ENCODE measurements around the gene TEX261.
"Not testable (repeated sequence)": the region's sequence is repeated elsewhere in the genome, so short reads cannot be mapped to it uniquely, and the experiment has no call there.

The TEX261 gene

DNA sequence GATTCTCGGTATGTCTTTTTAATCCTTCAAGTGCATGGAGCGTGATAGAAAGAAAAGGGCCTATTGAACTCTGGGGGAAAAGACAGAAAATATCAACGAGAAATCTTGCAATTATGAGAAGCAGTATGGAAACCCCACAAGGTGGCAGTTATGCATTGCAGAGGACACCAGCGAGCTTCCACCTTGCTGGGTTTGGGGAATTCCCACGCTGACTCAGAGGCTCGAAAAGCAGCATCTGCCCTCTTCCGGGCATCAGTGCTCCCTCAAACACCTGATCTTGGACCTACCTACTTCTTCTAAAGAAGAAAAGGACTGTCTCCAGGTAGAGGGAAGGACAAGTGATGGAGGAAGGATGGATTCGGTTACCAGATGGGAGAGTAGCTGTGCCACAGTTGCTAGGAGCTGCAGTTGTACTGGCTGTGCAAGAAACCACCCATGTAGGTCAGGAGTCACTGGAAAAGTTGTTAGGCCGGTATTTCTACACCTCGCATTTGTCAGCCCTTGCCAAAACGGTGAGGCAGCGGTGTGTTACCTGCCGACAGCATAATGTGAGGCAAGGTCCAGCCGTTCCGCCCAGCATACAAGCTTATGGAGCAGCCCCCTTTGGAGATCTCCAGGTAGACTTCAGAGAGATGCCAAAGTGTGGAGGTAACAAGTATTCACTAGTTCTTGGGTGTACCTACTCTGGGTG lies 29.0 kb upstream of the TEX261 start:
- not testable (repeated sequence) for H3K4me3 ChIP-seq (replicated peaks; ENCODE audit: insufficient read depth, low read length); H3K27me3 ChIP-seq (ENCODE audit: insufficient read depth, poor library complexity, severe bottlenecking); H3K27ac ChIP-seq (replicated peaks)
- DNase-seq (ENCODE audit: low read depth in 1 of 2, low spot score in 1 of 2), result peak in 1 of 2 experiments; percentile 40
- peak; percentile 4 for TF ChIP-seq CTCF (IDR thresholded peaks at IDR 0.05; ENCODE audit: insufficient read depth, low read length)

GRCh38 chr2:71021394-71021793 lies 26.7 kb upstream of the TEX261 start:
- not testable (repeated sequence) for H3K4me3 ChIP-seq (replicated peaks; ENCODE audit: insufficient read depth, low read length); H3K27ac ChIP-seq (replicated peaks); DNase-seq (ENCODE audit: low read depth in 1 of 2, low spot score in 1 of 2); H3K27me3 ChIP-seq (ENCODE audit: insufficient read depth, poor library complexity, severe bottlenecking)

DNA sequence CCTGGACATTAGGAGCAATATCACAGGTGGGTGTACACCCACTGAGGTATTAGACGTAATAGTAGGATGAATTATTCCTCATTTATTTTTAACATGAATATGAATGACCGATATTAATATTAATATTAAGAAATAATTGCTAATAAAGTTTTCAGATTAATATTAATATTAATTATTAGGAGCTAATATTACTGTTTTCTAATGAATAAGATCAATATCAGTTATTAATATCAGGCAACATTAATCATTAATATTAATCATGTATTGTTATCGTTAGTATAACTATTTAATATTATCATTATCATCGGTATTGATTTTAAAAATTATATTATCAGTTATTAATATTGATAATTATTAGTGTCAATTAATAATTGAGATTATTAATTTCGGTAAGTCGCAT lies 25.3 kb upstream of the TEX261 start:
- not testable (repeated sequence) for H3K27ac ChIP-seq (replicated peaks); H3K4me3 ChIP-seq (replicated peaks; ENCODE audit: insufficient read depth, low read length); H3K27me3 ChIP-seq (ENCODE audit: insufficient read depth, poor library complexity, severe bottlenecking); DNase-seq (ENCODE audit: low read depth in 1 of 2, low spot score in 1 of 2)

DNA sequence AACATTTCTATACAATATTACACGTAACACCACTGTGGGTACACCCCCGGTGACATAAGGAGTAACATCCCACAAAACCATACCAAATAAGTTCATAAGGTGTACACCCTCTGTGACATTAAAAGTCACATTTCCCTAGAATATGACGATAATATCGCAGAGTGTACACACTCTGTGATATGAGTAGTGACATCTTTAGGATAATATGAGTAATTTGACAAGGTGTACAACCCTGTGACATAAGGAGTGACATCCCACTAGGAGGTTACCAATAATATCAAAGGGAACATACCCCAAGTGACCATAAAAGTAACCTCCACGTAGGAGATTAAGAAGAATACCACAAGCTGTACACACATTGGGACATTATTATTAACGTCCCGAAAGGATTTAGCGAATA lies 24.0 kb upstream of the TEX261 start:
- Histone ChIP-seq H3K4me3 (replicated peaks; ENCODE audit: insufficient read depth, low read length) (no peak overlapping the region), H3K27ac (replicated peaks) (no peak overlapping the region), H3K27me3 (ENCODE audit: insufficient read depth, poor library complexity, severe bottlenecking) (no peaks in the 10 kb centered on the region)
- no peak for DNase-seq (ENCODE audit: low read depth in 1 of 2, low spot score in 1 of 2)
- no peak for TF ChIP-seq GABPA (IDR thresholded peaks at IDR 0.05; ENCODE audit: low read depth)
- TF ChIP-seq CTCF (IDR thresholded peaks at IDR 0.05; ENCODE audit: insufficient read depth, low read length), result no peak
- TF ChIP-seq POLR2AphosphoS5 (IDR thresholded peaks at IDR 0.05; ENCODE audit: low read depth), result no peak
- TF ChIP-seq SPI1 (IDR thresholded peaks at IDR 0.05; ENCODE audit: borderline replicate concordance, low read depth), result no peak
- TF ChIP-seq, protein P1, sequence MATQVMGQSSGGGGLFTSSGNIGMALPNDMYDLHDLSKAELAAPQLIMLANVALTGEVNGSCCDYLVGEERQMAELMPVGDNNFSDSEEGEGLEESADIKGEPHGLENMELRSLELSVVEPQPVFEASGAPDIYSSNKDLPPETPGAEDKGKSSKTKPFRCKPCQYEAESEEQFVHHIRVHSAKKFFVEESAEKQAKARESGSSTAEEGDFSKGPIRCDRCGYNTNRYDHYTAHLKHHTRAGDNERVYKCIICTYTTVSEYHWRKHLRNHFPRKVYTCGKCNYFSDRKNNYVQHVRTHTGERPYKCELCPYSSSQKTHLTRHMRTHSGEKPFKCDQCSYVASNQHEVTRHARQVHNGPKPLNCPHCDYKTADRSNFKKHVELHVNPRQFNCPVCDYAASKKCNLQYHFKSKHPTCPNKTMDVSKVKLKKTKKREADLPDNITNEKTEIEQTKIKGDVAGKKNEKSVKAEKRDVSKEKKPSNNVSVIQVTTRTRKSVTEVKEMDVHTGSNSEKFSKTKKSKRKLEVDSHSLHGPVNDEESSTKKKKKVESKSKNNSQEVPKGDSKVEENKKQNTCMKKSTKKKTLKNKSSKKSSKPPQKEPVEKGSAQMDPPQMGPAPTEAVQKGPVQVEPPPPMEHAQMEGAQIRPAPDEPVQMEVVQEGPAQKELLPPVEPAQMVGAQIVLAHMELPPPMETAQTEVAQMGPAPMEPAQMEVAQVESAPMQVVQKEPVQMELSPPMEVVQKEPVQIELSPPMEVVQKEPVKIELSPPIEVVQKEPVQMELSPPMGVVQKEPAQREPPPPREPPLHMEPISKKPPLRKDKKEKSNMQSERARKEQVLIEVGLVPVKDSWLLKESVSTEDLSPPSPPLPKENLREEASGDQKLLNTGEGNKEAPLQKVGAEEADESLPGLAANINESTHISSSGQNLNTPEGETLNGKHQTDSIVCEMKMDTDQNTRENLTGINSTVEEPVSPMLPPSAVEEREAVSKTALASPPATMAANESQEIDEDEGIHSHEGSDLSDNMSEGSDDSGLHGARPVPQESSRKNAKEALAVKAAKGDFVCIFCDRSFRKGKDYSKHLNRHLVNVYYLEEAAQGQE (IDR thresholded peaks at IDR 0.05; ENCODE audit: insufficient replicate concordance, low read depth), result no peak

DNA sequence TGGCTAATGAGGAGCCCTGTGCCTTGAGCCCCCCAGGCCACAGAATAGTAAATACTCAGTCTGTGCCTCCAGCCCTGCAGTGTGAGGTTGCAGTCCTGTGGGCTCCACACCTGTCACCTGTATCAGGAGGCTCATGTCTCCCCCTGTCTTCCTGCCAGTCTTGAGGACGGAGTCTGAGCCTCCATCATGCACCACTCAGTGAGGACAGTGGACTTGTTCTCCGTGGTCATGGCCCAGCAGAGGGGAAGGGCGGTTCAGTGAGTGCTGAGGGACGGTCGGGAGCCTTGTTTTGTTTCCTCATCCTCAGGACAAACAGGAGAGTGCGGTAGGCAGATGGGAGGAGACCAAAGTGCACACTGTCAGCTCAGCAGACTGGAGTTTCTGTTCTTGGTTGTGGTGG lies 17.1 kb upstream of the TEX261 start:
- not testable (repeated sequence) for DNase-seq (ENCODE audit: low read depth in 1 of 2, low spot score in 1 of 2); H3K27ac ChIP-seq (replicated peaks); H3K27me3 ChIP-seq (ENCODE audit: insufficient read depth, poor library complexity, severe bottlenecking); H3K4me3 ChIP-seq (replicated peaks; ENCODE audit: insufficient read depth, low read length)

GRCh38 chr2:71008342-71008741 lies 13.7 kb upstream of the TEX261 start:
- no peaks in the 10 kb centered on the region for H3K27me3 ChIP-seq (ENCODE audit: insufficient read depth, poor library complexity, severe bottlenecking)
- no peak overlapping the region for H3K27ac ChIP-seq (replicated peaks)
- no peak overlapping the region for H3K4me3 ChIP-seq (replicated peaks; ENCODE audit: insufficient read depth, low read length)
- no peak for DNase-seq (ENCODE audit: low read depth in 1 of 2, low spot score in 1 of 2)
- TF ChIP-seq POLR2AphosphoS5 (IDR thresholded peaks at IDR 0.05; ENCODE audit: low read depth), result no peak
- no peak for TF ChIP-seq SPI1 (IDR thresholded peaks at IDR 0.05; ENCODE audit: borderline replicate concordance, low read depth)
- no peak for TF ChIP-seq GABPA (IDR thresholded peaks at IDR 0.05; ENCODE audit: low read depth)
- TF ChIP-seq, protein P1 (IDR thresholded peaks at IDR 0.05; ENCODE audit: insufficient replicate concordance, low read depth), result no peak
- no peak for TF ChIP-seq CTCF (IDR thresholded peaks at IDR 0.05; ENCODE audit: insufficient read depth, low read length)

Data from HL-60 (cell line).